A673 (cell line): ENCODE measurements around the gene HSPB6. TPM values are rescaled to one million over a fixed set of nuclear protein-coding genes. Genes with fewer than 3 reads are reported as not detected.

ENCODE experiments used
- BruUV-seq: library from RNA; stranded (reverse); fragments of 400-500 nt; replicated peaks from 2 replicates; lab custom pipeline; 2021; lab: Mats Ljungman, UMichigan
- CTCF ChIA-PET: fragments of 300-600 bp; sonication (Branson Sonifier 250); formaldehyde crosslinking; loops from one replicate; lab custom pipeline; 2022; ENCODE audit warnings: antibody characterized with exemption; lab: Charles Lee
- POLR2A ChIA-PET: fragments of 300-600 bp; sonication (Branson Sonifier 250); formaldehyde crosslinking; loops from one replicate; lab custom pipeline; 2022; ENCODE audit warnings: antibody characterized with exemption; ENCODE audit not compliant: low non-redundant PET; lab: Charles Lee
- DNase-seq: peaks from one replicate; pipeline ENCODE4 v3.0.0-alpha.2; 2015; ENCODE audit warnings: low spot score
- H3K27ac ChIP-seq: fragments of 200-600 bp; sonication (generic); 2 replicates; pipeline ENCODE4 v1.5.1; 2016; ENCODE audit warnings: mixed run types, low read depth, mild to moderate bottlenecking, mixed read lengths, antibody characterized with exemption, low read length; ENCODE audit not compliant: poor library complexity, severe bottlenecking
- H3K27me3 ChIP-seq: fragments of 200-600 bp; sonication (generic); replicated peaks from 2 replicates; pipeline ENCODE4 v1.6.1; 2017; ENCODE audit warnings: mixed run types, low read depth, mild to moderate bottlenecking, mixed read lengths, antibody characterized with exemption, low read length; ENCODE audit not compliant: insufficient read depth, poor library complexity
- H3K36me3 ChIP-seq: fragments of 200-600 bp; sonication (generic); 2 replicates; pipeline ENCODE4 v1.6.1; 2016; ENCODE audit warnings: mixed run types, mild to moderate bottlenecking, mixed read lengths, antibody characterized with exemption, low read length; ENCODE audit not compliant: insufficient read depth, poor library complexity, severe bottlenecking
- H3K4me1 ChIP-seq: fragments of 200-600 bp; sonication (generic); 2 replicates; pipeline ENCODE4 v1.6.1; 2017; ENCODE audit warnings: mixed run types, mild to moderate bottlenecking, mixed read lengths, antibody characterized with exemption, low read length; ENCODE audit not compliant: insufficient read depth, poor library complexity, severe bottlenecking
- H3K4me3 ChIP-seq: fragments of 200-600 bp; sonication (generic); 2 replicates; pipeline ENCODE4 v1.5.1; 2016; ENCODE audit warnings: low read depth, mixed run types, mild to moderate bottlenecking, mixed read lengths, low read length; ENCODE audit not compliant: poor library complexity, severe bottlenecking
- H3K9me3 ChIP-seq: fragments of 200-600 bp; sonication (generic); 2 replicates; pipeline ENCODE4 v1.6.1; 2016; ENCODE audit warnings: mixed run types, low read depth, mild to moderate bottlenecking, mixed read lengths, antibody characterized with exemption, low read length; ENCODE audit not compliant: poor library complexity, severe bottlenecking
- CTCF ChIP-seq: fragments of 300-800, 200-600 bp; sonication (generic); conservative IDR thresholded peaks from 2 replicates; pipeline ENCODE4 v1.5.1; 2017; ENCODE audit warnings: low read depth, mild to moderate bottlenecking, antibody characterized with exemption, low read length, moderate library complexity, mixed read lengths
- EZH2 ChIP-seq: fragments of 200-600 bp; sonication (generic); IDR thresholded peaks from 2 replicates; pipeline ENCODE4 v1.6.1; 2017; ENCODE audit warnings: borderline replicate concordance, low read depth, mild to moderate bottlenecking, mixed read lengths, antibody characterized with exemption, low read length; ENCODE audit not compliant: poor library complexity, severe bottlenecking
- intact Hi-C: fragments of 100-400 bp; cut with micrococcal nuclease; formaldehyde crosslinking; loops from one replicate; pipeline ENCODE4 v1.10.0; 2022; ENCODE audit not compliant: unreplicated experiment
- total RNA-seq: library from RNA; stranded (reverse); gene quantifications from 2 replicates; pipeline ENCODE4 v1.2.3, GENCODE V29; 2021

HSPB6 gene
- total RNA-seq, 1 experiment from 2014 or later = not detected

- BruUV-seq = no TSS peak
Measured at GRCh38 chr19:35780717-35781116, 23.9 kb upstream of the HSPB6 start.

GRCh38 chr19:35780058-35780457 is 23.2 kb upstream of the HSPB6 start:
- CTCF ChIA-PET = no interaction called here

More at GRCh38 chr19:35780717-35781116, 23.9 kb upstream of the HSPB6 start:
- TF ChIP-seq EZH2 = no peak
- TF ChIP-seq CTCF = no peak
- POLR2A ChIA-PET = interaction anchor here (0.7 kb wide), 1 partner anchor 37 kb away, joined by 3 read pairs; no protein-coding TSS in a partner anchor
- H3K27me3 ChIP-seq = no peaks in the 10 kb centered on the region
- H3K27ac ChIP-seq = no peak overlapping the region
- CTCF ChIA-PET = no interaction called here
- DNase-seq = no peak
- no peaks in the 10 kb centered on the region for H3K9me3 ChIP-seq
- peaks cover 13% of the 10 kb centered on the region for H3K4me1 ChIP-seq
- no peak overlapping the region for H3K4me3 ChIP-seq
- intact Hi-C loops = no loop called here
- peaks cover 30% of the 10 kb centered on the region for H3K36me3 ChIP-seq

GRCh38 chr19:35779033-35779432 is 22.2 kb upstream of the HSPB6 start:
- peaks cover 30% of the 10 kb centered on the region for H3K36me3 ChIP-seq
- H3K4me3 ChIP-seq = no peak overlapping the region
- no peak overlapping the region for H3K27ac ChIP-seq
- H3K27me3 ChIP-seq = no peaks in the 10 kb centered on the region
- no TSS peak for BruUV-seq
- H3K9me3 ChIP-seq = no peaks in the 10 kb centered on the region
- DNase-seq = no peak
- intact Hi-C loops = no loop called here
- CTCF ChIA-PET = no interaction called here
- TF ChIP-seq CTCF (no peak), EZH2 (no peak)
- peaks cover 13% of the 10 kb centered on the region for H3K4me1 ChIP-seq
- POLR2A ChIA-PET = no interaction called here

More at GRCh38 chr19:35780058-35780457, 23.2 kb upstream of the HSPB6 start:
- no peaks in the 10 kb centered on the region for H3K27me3 ChIP-seq
- no peak for DNase-seq
- POLR2A ChIA-PET = no interaction called here
- no peak overlapping the region for H3K4me3 ChIP-seq
- intact Hi-C loops = no loop called here
- TF ChIP-seq EZH2 (no peak), CTCF (no peak)
- no TSS peak for BruUV-seq
- peaks cover 30% of the 10 kb centered on the region for H3K36me3 ChIP-seq
- no peak overlapping the region for H3K27ac ChIP-seq
- H3K9me3 ChIP-seq = no peaks in the 10 kb centered on the region
- peaks cover 13% of the 10 kb centered on the region for H3K4me1 ChIP-seq
